Right lobe of liver (tissue), 6 donors: ENCODE results near the gene ADD2. TPM values are rescaled to one million over a fixed set of nuclear protein-coding genes. Genes with fewer than 3 reads are reported as not detected.

Source experiments
- ATAC-seq, 4 donors: fragments of 200-7000 bp; cut with Tn5 transposase; one replicate each; pipeline ENCODE4 v1.9.1; 2020; ENCODE audit warnings: mild to moderate bottlenecking in 4 of 4, moderate library complexity in 4 of 4
- DNase-seq, 3 donors: peaks; one replicate each; pipeline ENCODE4 v3.0.0-alpha.2; 2020
- H3K27ac ChIP-seq, 3 donors: fragments of 200-600 bp; one replicate each; pipeline ENCODE4 v1.8.0; 2022
- H3K27me3 ChIP-seq, 2 donors: fragments of 200-600 bp; one replicate each; pipeline ENCODE4 v1.8.0; 2022
- H3K36me3 ChIP-seq, 4 donors: fragments of 200-600 bp; sonication (generic) in 1 of 4; one replicate each; pipeline versions ENCODE4 v1.5.1 to v1.8.0; 2017 to 2022; ENCODE audit warnings: control low read depth in 1 of 4
- H3K4me1 ChIP-seq, 4 donors: fragments of 200-600 bp; sonication (generic) in 1 of 4; one replicate each; pipeline versions ENCODE4 v1.5.1 to v1.8.0; 2017 to 2022; ENCODE audit warnings: control low read depth in 1 of 4
- H3K4me3 ChIP-seq, 3 donors: fragments of 200-600 bp; one replicate each; pipeline ENCODE4 v1.8.0; 2022
- H3K9me3 ChIP-seq, 4 donors: fragments of 200-600 bp; sonication (generic) in 1 of 4; one replicate each; pipeline versions ENCODE4 v1.5.1 to v1.8.0; 2017 to 2022; ENCODE audit warnings: control low read depth in 1 of 4
- POLR2A ChIP-seq: fragments of 450-650 bp; IDR thresholded peaks from one replicate; pipeline ENCODE4 v1.6.1; 2017; ENCODE audit warnings: antibody characterized with exemption, mild to moderate bottlenecking
- WGBS: methylation state at CpG from one replicate; pipeline ENCODE4 v1.1.6; 2018; ENCODE audit warnings: low coverage, low lambda C conversion rate; ENCODE audit not compliant: insufficient coverage; ENCODE audit errors: missing lambda C conversion rate; 5-methylcytosine and 5-hydroxymethylcytosine counted together
- intact Hi-C, 2 donors: fragments of 100-400 bp; cut with DNase I; formaldehyde crosslinking; loops; one replicate each; pipeline versions ENCODE4 v1.11.2 to v1.14.1; 2022
- total RNA-seq, 6 experiments: library from RNA; depleted of rRNA in 2 of 6; stranded (reverse); fragments of >200 nt in 2 of 6; fragmentation: NEBNext Ultra II Directional in 3 of 6; extraction: Animal tissue kit (Norgen Biotek cat#: 25700) in 3 of 6; gene quantifications; one replicate each; pipeline versions ENCODE4 v1.1.0 to v1.2.4, GENCODE V29; 2016 to 2023
- TF ChIP-seq, protein P1 (sequence below), 4 donors: fragments of 200-600 bp in 3 of 4; fragments of 450-650 bp in 1 of 4; IDR thresholded peaks; one replicate each; pipeline versions ENCODE4 v1.5.1 to v1.8.0; 2016 to 2022; ENCODE audit warnings: antibody characterized with exemption in 4 of 4, mild to moderate bottlenecking in 2 of 4
- donor health status: DM: no; HTN: yes; CAD: no.
- donor health status: DM: no; HTN: no; CAD: no.
- donor health status: DM: no; HTN: no; CAD: no.
- donor health status: DM: no; HTN: yes; CAD: no.
- donor health status: DM: no; HTN: yes; CAD: no.

ADD2 gene
- total RNA-seq, 6 experiments from 2014 or later: under 0.01 to 1.00 (median 0.14) TPM; not detected in 1

DNA sequence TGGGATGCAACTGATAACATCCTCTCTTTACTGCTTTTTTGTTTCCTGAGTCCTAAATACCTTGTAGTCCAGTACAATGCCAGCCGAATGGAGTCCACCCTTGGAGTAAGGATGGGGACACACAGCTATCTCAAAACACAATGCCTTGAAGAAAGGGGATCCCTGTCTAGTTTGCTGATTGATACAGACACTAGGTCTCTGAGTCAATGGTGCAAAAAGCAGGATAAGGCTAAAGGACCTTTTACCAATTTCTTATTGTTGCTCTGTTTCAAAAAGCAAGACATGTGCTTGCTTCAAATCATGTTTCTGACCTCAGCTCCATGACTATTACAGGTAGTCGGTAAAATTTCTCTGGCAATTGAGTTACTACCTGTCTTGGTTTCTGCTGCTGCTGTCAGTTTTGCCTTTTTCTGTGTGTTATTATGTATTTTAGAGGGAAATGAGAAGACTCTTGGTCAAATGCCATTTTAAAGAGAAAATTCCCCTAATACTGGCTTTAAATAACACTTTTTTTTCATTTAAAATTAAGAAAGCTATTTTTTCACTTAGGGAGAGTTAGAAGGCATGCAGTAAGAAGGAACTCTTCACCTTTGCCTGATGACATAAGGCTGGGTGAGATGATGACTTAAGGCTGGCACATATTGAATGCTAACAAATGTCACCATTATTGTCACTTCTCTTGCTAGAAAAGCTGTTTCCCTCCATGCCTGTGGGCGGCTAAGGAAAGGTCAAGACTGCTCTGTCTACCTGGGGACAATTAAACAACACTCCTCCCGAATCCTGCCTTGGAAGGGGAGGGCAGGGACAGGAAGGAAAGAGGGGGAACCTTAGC, 27.4 kb upstream of the ADD2 start:
- intact Hi-C loops: no loop called here
- H3K27ac ChIP-seq: no peak overlapping the region
- no peak for TF ChIP-seq POLR2A
- H3K4me3 ChIP-seq: no peak overlapping the region
- H3K36me3 ChIP-seq: no peaks in the 10 kb centered on the region
- H3K4me1 ChIP-seq: peaks cover 0 to 3% (median 0%) of the 10 kb centered on the region in 4 donors
- H3K27me3 ChIP-seq: peaks cover 0 to 3% of the 10 kb centered on the region in 2 donors
- ATAC-seq (no peak), DNase-seq (no peak)
- 52% methylated on average over 4 of the region's 4 CpGs for WGBS
- H3K9me3 ChIP-seq: no peaks in the 10 kb centered on the region

DNA sequence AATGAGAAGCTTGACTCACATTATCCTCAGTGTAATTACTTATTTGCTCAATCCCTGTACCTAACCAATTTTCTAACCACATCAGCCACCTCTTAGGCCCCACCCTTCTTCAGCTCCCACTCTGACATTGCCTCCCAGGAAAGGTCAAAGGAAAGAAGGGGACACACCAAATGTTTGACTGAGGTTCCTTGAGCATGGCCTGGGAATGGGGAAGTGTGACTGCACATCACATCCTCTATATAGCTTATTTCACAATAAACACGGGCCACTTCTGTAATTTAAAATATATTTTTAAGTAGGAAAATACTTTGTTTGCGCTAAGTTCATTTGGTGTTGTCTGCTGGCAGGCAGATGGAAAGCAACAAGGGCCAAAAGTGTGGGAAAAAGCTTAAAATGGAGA, 25.4 kb upstream of the ADD2 start:
- 41% methylated on average over 2 of the region's 2 CpGs for WGBS
- no peak overlapping the region for H3K27ac ChIP-seq
- peaks cover 0 to 13% (median 0%) of the 10 kb centered on the region in 4 donors for H3K4me1 ChIP-seq
- TF ChIP-seq, protein P1, sequence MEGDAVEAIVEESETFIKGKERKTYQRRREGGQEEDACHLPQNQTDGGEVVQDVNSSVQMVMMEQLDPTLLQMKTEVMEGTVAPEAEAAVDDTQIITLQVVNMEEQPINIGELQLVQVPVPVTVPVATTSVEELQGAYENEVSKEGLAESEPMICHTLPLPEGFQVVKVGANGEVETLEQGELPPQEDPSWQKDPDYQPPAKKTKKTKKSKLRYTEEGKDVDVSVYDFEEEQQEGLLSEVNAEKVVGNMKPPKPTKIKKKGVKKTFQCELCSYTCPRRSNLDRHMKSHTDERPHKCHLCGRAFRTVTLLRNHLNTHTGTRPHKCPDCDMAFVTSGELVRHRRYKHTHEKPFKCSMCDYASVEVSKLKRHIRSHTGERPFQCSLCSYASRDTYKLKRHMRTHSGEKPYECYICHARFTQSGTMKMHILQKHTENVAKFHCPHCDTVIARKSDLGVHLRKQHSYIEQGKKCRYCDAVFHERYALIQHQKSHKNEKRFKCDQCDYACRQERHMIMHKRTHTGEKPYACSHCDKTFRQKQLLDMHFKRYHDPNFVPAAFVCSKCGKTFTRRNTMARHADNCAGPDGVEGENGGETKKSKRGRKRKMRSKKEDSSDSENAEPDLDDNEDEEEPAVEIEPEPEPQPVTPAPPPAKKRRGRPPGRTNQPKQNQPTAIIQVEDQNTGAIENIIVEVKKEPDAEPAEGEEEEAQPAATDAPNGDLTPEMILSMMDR (IDR thresholded peaks at IDR 0.05): no peak
- no peak for TF ChIP-seq POLR2A
- no peaks in the 10 kb centered on the region for H3K9me3 ChIP-seq
- ATAC-seq: peak in 2 of 4 donors; percentile 17 to 22
- H3K36me3 ChIP-seq: no peaks in the 10 kb centered on the region
- intact Hi-C loops: no loop called here
- peaks cover 0 to 10% of the 10 kb centered on the region in 2 donors for H3K27me3 ChIP-seq
- DNase-seq: no peak
- H3K4me3 ChIP-seq: no peak overlapping the region

DNA sequence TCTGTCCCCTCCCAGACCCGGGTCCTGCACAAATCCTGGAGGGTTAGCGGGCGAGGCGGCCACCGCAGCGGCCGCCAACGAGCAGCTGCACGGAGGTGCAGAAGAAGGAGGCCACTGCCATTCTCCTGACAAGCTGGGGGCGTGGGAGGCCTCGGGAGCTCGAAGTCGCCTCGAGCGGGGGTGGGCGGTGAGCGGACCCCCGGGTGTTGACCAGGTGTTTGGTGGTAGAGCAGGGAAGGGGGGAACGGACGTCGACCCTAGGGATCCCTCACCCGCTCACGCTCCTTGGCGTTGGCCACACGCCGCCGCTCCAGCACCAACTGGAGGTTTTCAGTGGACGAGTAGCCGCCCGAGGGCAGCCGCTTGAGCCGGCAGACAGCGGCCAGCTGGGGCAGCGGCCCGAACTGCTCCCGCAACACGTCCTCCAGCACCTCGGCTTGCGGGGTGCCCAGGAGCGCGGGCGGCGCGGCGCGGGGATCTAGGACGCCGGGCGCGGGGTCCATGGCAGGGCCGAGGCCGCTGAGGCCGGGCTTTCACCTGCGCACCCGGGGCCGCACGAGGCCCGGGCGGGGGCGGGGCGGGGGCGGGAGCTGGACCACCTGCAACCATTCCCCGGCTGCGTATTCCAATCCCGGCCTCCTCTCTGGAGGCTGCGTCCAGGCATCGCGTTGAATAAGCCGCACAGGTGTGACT, 22.3 kb upstream of the ADD2 start, which contains the start of gene FIGLA:
Gene FIGLA (minus strand): TSS at position 508 of the 693 bp plus-strand sequence. CDS start 5 bp downstream, at position 503.
- no peaks in the 10 kb centered on the region for H3K36me3 ChIP-seq
- WGBS: 7% methylated on average over 9 of the region's 69 CpGs
- ATAC-seq (peak in 3 of 4 donors; percentile 23 to 36 (median 33)), DNase-seq (no peak)
- H3K9me3 ChIP-seq: no peaks in the 10 kb centered on the region
- H3K4me1 ChIP-seq: peaks cover 0 to 13% (median 0%) of the 10 kb centered on the region in 4 donors
- peak within 1 kb of the TSS in 1 of 3 donors; percentile 16 for H3K4me3 ChIP-seq
- intact Hi-C loops: no loop called here
- no peak within 1 kb of the TSS for H3K27ac ChIP-seq
- H3K27me3 ChIP-seq: peaks cover 0 to 14% of the 10 kb centered on the region in 2 donors
- TF ChIP-seq, protein P1 (IDR thresholded peaks at IDR 0.05): no peak
- no peak for TF ChIP-seq POLR2A

DNA sequence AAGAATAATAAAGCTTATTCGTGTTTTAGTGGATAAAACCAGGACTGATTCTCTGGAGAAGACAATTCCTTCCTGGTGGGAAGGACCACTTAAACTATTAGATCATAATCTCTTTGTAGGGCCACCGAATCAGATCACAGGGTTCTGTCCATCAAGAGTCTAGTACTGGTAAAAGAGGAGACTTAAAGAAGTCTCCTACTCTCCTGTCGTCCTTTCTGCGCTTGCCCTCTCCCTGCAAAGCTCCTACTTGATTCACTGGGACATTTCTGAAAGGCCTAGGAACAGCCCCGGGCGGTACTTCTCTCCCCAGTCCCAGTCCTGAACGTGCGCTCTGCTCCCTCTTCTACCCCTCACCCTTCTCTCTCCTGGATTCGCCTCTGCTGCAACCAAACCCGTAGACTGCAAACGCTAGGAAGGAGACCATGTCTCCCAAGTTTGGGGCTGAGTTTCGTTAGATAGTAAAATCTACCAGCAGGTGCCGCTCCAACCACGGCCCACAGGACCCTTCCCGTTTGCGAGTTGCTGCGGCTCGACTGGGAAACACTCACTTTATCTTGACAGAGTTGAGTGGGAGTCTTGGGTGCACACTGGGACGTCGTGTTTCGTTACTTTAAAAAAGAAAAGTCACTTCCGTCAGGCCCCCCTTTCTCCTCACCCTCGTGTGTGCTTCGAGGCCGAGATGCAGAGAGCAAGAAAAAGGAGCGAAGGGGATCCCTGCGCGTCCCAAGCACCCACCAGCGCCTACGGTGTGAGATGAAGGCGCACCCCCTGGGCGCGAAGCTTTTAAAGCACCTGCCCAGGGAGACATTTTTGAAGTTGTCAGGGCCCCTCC, 21.5 kb upstream of the ADD2 start:
- Histone ChIP-seq H3K9me3 (no peaks in the 10 kb centered on the region), H3K4me1 (peaks cover 0 to 13% (median 0%) of the 10 kb centered on the region in 4 donors), H3K4me3 (peak overlapping the region in 1 of 3 donors; percentile 16), H3K36me3 (no peaks in the 10 kb centered on the region), H3K27ac (no peak overlapping the region), H3K27me3 (peaks cover 0 to 14% of the 10 kb centered on the region in 2 donors)
- intact Hi-C loops: no loop called here
- TF ChIP-seq, protein P1 (IDR thresholded peaks at IDR 0.05): peak; percentile 41 to 67 (median 64)
- no peak for TF ChIP-seq POLR2A
- WGBS: 4% methylated on average over 26 of the region's 33 CpGs
- DNase-seq (peak; percentile 58 to 69 (median 63)), ATAC-seq (peak; percentile 83 to 92 (median 89))
